Loucy (cell line): ENCODE measurements around the gene SHROOM2.

Source experiments
- H2AFZ ChIP-seq: fragments of 200-600 bp; sonication (generic); 2 replicates; pipeline ENCODE4 v1.6.0; 2016; ENCODE audit warnings: antibody characterized with exemption, mild to moderate bottlenecking, low read length, moderate library complexity
- H3F3A ChIP-seq: fragments of 200-600 bp; 2 replicates; pipeline ENCODE4 v1.6.0; 2016; ENCODE audit warnings: antibody characterized with exemption, low read depth, mild to moderate bottlenecking
- H3K27me3 ChIP-seq: fragments of 200-600 bp; sonication (generic); 2 replicates; pipeline ENCODE4 v1.6.1; 2014; ENCODE audit warnings: low read length, mild to moderate bottlenecking; ENCODE audit not compliant: insufficient read depth, poor library complexity, severe bottlenecking
- H3K36me3 ChIP-seq: fragments of 200-600 bp; sonication (generic); 2 replicates; pipeline ENCODE4 v1.6.1; 2016; ENCODE audit warnings: low read length; ENCODE audit not compliant: insufficient read depth
- H3K4me1 ChIP-seq: fragments of 200-600 bp; sonication (generic); 2 replicates; pipeline ENCODE4 v1.5.1; 2014; ENCODE audit warnings: low read length, mild to moderate bottlenecking; ENCODE audit not compliant: insufficient read depth, poor library complexity, severe bottlenecking
- H3K4me2 ChIP-seq: fragments of 200-600 bp; sonication (generic); 2 replicates; pipeline ENCODE4 v1.6.0; 2014; ENCODE audit warnings: antibody characterized with exemption, low read length, low read depth, mild to moderate bottlenecking; ENCODE audit not compliant: poor library complexity, severe bottlenecking
- H3K4me3 ChIP-seq: fragments of 200-600 bp; sonication (generic); 2 replicates; pipeline ENCODE4 v1.5.1; 2014; ENCODE audit warnings: low read length, mild to moderate bottlenecking, mixed read lengths; ENCODE audit not compliant: poor library complexity, severe bottlenecking
- H3K79me2 ChIP-seq: fragments of 200-600 bp; sonication (generic); 2 replicates; pipeline ENCODE4 v1.6.1; 2014; ENCODE audit warnings: low read length; ENCODE audit not compliant: insufficient read depth
- H3K9ac ChIP-seq: fragments of 200-600 bp; sonication (generic); 2 replicates; pipeline ENCODE4 v1.6.0; 2014; ENCODE audit warnings: mild to moderate bottlenecking, low read depth, low read length, moderate library complexity; ENCODE audit not compliant: poor library complexity, severe bottlenecking
- H3K9me2 ChIP-seq: fragments of 200-600 bp; sonication (generic); replicated peaks from 2 replicates; pipeline ENCODE4 v1.6.1; 2016; ENCODE audit warnings: low read depth, low read length, mixed read lengths
- H3K9me3 ChIP-seq: fragments of 200-600 bp; sonication (generic); 2 replicates; pipeline ENCODE4 v1.6.1; 2014; ENCODE audit warnings: mild to moderate bottlenecking, antibody characterized with exemption, low read length, low read depth; ENCODE audit not compliant: insufficient read depth
- H4K20me1 ChIP-seq: fragments of 200-600 bp; sonication (generic); 2 replicates; pipeline ENCODE4 v1.6.0; 2014; ENCODE audit warnings: antibody characterized with exemption, low read length, mild to moderate bottlenecking; ENCODE audit not compliant: insufficient read depth, poor library complexity, severe bottlenecking
- CTCF ChIP-seq: fragments of 200-600 bp; sonication (generic); conservative IDR thresholded peaks from 2 replicates; pipeline ENCODE4 v1.5.1; 2014; ENCODE audit warnings: mild to moderate bottlenecking, antibody characterized with exemption, low read length
- EZH2phosphoT487 ChIP-seq: fragments of 200-600 bp; IDR thresholded peaks from 2 replicates; pipeline ENCODE4 v1.6.1; 2018; ENCODE audit warnings: antibody characterized with exemption, mild to moderate bottlenecking, moderate library complexity, borderline replicate concordance

SHROOM2 gene

GRCh38 chrX:9885150-9885549 is 98.9 kb downstream of the SHROOM2 start:
- Histone ChIP-seq H2AFZ (no peak overlapping the region), H3K79me2 (no peaks in the 10 kb centered on the region), H3K4me2 (no peak overlapping the region), H3K9me2 (no peaks in the 10 kb centered on the region), H3F3A (no peaks in the 10 kb centered on the region), H3K4me3 (no peak overlapping the region), H3K9me3 (no peaks in the 10 kb centered on the region), H3K9ac (no peak overlapping the region), H3K36me3 (no peaks in the 10 kb centered on the region), H3K27me3 (no peaks in the 10 kb centered on the region), H3K4me1 (no peaks in the 10 kb centered on the region), H4K20me1 (no peaks in the 10 kb centered on the region)
- peak; percentile 62 for TF ChIP-seq CTCF
- no peak for TF ChIP-seq EZH2phosphoT487

DNA sequence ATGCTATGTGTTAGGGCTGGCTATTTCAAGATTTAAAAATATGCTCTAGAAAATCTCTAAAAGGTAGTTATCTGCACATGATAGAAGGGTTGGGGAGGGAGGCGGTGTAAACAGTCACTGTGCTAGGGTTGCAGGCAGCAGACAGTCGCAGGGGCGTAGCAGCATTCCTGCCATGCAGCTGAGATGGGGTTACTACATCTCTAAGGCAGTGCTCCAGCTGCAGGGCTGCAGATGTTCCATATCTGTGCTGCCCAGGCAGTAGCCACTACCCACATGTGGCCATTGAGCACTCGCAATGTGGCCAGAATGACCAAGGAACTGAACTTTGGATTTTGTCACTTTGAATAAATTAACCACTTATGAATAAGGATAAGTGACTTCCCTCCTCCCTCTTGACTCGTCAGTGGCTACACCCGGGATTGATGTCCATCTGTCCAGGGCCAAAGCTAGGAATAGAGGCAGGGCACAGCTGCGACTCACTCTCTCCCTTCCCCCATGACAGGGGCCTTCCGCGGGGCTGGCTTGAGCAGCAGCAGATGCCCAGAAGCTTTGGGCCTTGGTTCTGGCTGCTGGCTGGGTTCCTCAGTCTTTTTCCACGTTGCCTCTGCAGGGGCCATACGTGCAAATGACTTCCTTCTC is 101.5 kb downstream of the SHROOM2 start:
- Histone ChIP-seq H3K9ac (no peak overlapping the region), H3K4me1 (no peaks in the 10 kb centered on the region), H2AFZ (no peak overlapping the region), H3F3A (no peaks in the 10 kb centered on the region), H3K27me3 (no peaks in the 10 kb centered on the region), H3K36me3 (no peaks in the 10 kb centered on the region), H3K9me2 (no peaks in the 10 kb centered on the region), H3K4me2 (no peak overlapping the region), H3K79me2 (no peaks in the 10 kb centered on the region), H3K4me3 (no peak overlapping the region), H3K9me3 (no peaks in the 10 kb centered on the region), H4K20me1 (no peaks in the 10 kb centered on the region)
- no peak for TF ChIP-seq EZH2phosphoT487
- TF ChIP-seq CTCF: no peak

DNA sequence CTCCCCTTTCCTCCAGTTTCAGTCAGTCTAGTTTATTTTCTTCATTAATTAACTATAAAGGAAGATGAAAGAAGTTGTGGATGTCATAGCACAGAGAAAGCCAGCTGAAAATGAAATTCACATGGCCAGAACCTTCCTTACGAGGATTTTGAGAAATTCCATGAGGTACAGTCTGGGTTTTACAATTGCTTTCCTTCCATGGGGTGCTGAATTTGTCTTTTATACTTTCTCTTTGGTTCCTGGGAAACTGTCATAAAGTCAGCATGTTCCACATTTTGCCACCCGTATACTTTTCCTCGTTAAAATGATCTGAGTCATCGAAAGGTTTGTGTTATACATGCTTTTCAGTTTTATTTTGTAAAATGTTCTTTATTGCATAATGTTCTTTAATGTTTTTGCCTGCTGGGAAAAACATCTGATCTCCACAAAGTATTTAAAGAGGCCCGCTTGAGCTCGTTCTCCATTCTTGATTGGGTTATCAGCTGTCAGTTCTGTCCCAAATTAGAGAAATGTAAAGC is 102.8 kb downstream of the SHROOM2 start:
- Histone ChIP-seq H3K4me3 (no peak overlapping the region), H3K36me3 (no peaks in the 10 kb centered on the region), H3K9me3 (no peaks in the 10 kb centered on the region), H3K27me3 (no peaks in the 10 kb centered on the region), H3F3A (no peaks in the 10 kb centered on the region), H2AFZ (no peak overlapping the region), H3K9me2 (no peaks in the 10 kb centered on the region), H3K4me1 (no peaks in the 10 kb centered on the region), H3K4me2 (no peak overlapping the region), H3K79me2 (no peaks in the 10 kb centered on the region), H3K9ac (no peak overlapping the region), H4K20me1 (no peaks in the 10 kb centered on the region)
- TF ChIP-seq EZH2phosphoT487 (no peak), CTCF (no peak)
